ENCODE measurements around the gene PRKCE. TPM values are rescaled to one million over a fixed set of nuclear protein-coding genes. Genes with fewer than 3 reads are reported as not detected.

The PRKCE gene
- polyA plus RNA-seq, 1 of the 3 experiments (the other 2 are of a cell fraction): 16.3 TPM

- TF ChIP-seq, protein P1, sequence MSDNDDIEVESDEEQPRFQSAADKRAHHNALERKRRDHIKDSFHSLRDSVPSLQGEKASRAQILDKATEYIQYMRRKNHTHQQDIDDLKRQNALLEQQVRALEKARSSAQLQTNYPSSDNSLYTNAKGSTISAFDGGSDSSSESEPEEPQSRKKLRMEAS (IDR thresholded peaks at IDR 0.05; ENCODE audit: low read depth): no peak
- TF ChIP-seq MEF2A (IDR thresholded peaks at IDR 0.05; ENCODE audit: borderline replicate concordance, low read depth) (no peak), MXI1 (IDR thresholded peaks at IDR 0.05; ENCODE audit: low read depth, low read length) (peak; percentile 54; the same call in 1 of the 2 replicates), RXRA (IDR thresholded peaks at IDR 0.05; ENCODE audit: borderline replicate concordance, low read depth) (no peak), FOXM1 (IDR thresholded peaks at IDR 0.05; ENCODE audit: low read depth) (no peak), TAF1 (IDR thresholded peaks at IDR 0.05; ENCODE audit: borderline replicate concordance, low read depth, low read length) (no peak), NFIC (IDR thresholded peaks at IDR 0.05; ENCODE audit: borderline replicate concordance) (peak; percentile 45; the same call in 1 of the 2 replicates), EZH2phosphoT487 (IDR thresholded peaks at IDR 0.05; ENCODE audit: borderline replicate concordance, low read depth) (no peak)
- TF ChIP-seq, protein P2, sequence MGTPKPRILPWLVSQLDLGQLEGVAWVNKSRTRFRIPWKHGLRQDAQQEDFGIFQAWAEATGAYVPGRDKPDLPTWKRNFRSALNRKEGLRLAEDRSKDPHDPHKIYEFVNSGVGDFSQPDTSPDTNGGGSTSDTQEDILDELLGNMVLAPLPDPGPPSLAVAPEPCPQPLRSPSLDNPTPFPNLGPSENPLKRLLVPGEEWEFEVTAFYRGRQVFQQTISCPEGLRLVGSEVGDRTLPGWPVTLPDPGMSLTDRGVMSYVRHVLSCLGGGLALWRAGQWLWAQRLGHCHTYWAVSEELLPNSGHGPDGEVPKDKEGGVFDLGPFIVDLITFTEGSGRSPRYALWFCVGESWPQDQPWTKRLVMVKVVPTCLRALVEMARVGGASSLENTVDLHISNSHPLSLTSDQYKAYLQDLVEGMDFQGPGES (IDR thresholded peaks at IDR 0.05; ENCODE audit: low read depth, low read length): no peak
- TF ChIP-seq, protein P3, sequence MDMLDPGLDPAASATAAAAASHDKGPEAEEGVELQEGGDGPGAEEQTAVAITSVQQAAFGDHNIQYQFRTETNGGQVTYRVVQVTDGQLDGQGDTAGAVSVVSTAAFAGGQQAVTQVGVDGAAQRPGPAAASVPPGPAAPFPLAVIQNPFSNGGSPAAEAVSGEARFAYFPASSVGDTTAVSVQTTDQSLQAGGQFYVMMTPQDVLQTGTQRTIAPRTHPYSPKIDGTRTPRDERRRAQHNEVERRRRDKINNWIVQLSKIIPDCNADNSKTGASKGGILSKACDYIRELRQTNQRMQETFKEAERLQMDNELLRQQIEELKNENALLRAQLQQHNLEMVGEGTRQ (IDR thresholded peaks at IDR 0.05; ENCODE audit: borderline replicate concordance, low read depth, low read length): no peak
Observed at GRCh38 chr2:45813003-45813941, 161.8 kb downstream of the PRKCE start (continued).

DNA sequence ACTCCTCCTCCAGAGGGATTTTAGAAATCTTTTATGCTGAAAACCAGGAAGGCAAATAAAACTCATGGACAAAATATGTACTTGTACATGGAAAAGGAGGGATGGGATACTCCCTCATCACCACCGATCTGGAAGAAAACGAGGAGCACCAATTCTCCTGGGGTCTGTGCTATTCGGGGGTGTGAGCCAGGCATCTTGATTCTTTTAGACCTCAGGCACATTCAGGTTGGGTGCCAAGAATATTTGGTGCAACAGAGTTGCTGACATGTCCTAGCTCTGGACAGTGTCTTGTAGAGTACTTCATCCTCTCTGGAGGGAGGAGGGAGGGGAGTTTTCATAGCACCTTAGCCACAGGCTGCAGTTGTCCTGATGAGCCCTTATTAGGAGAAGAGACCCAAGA, 163.0 kb downstream of the PRKCE start:
- 93% methylated on average over 3 of the region's 3 CpGs for WGBS (ENCODE audit: low lambda C conversion rate)
- no peak overlapping the region for H3K4me3 ChIP-seq (ENCODE audit: low read depth in 2 of 2, low read length in 1 of 2)
- H3K27ac ChIP-seq (ENCODE audit: low read depth in 2 of 2, low read length in 1 of 2): peak overlapping the region in 1 of 2 experiments; percentile 93; a peak in 1 of 4 replicates
- H3F3A ChIP-seq (replicated peaks; ENCODE audit: insufficient read depth): peaks cover 15% of the 10 kb centered on the region
- H3K4me1 ChIP-seq (ENCODE audit: control insufficient read depth in 1 of 2, insufficient read depth in 2 of 2, low read depth in 1 of 2, low read length in 1 of 2): peaks cover 17 to 42% of the 10 kb centered on the region in 2 experiments
- H3K27me3 ChIP-seq (ENCODE audit: insufficient read depth): no peaks in the 10 kb centered on the region
- H4K20me1 ChIP-seq (ENCODE audit: insufficient read depth): no peaks in the 10 kb centered on the region
- H3K4me2 ChIP-seq: no peak overlapping the region
- TF ChIP-seq EP300 (IDR thresholded peaks at IDR 0.05; ENCODE audit: borderline replicate concordance in 1 of 2, low read depth in 1 of 2, low read length in 1 of 2): no peak
- 0 out of 2 replicates have a peak, but pooled peaks have one; percentile 16 for TF ChIP-seq TCF12 (IDR thresholded peaks at IDR 0.05)
- no peak for TF ChIP-seq RCOR1 (IDR thresholded peaks at IDR 0.05; ENCODE audit: low read length)
- TF ChIP-seq RXRA (IDR thresholded peaks at IDR 0.05; ENCODE audit: borderline replicate concordance, low read depth): no peak
- no peak overlapping the region for H2AFZ ChIP-seq (ENCODE audit: low read depth)
- no peaks in the 10 kb centered on the region for H3K36me3 ChIP-seq (replicated peaks in 1 of 2; ENCODE audit: control insufficient read depth in 1 of 2, insufficient read depth in 2 of 2, low read length in 1 of 2)
- no peaks in the 10 kb centered on the region for H3K9me3 ChIP-seq
- CTCF ChIA-PET: interaction anchor here (0.8 to 3.0 kb wide), 8 partner anchors 10 to 121 kb away, joined by 3 to 14 read pairs (median 6); no protein-coding TSS in a partner anchor
- no peak for DNase-seq
- POLR2A ChIA-PET: no interaction called here
- H3K79me2 ChIP-seq (ENCODE audit: insufficient read depth): no peaks in the 10 kb centered on the region
- H3K9ac ChIP-seq: no peak overlapping the region
- no peaks in the 10 kb centered on the region for H3K9me2 ChIP-seq

Measured in SK-N-SH (cell line).